Upper lobe of left lung (tissue), 4 donors: ENCODE results near the gene NDUFB11.

Experiments used
- POLR2AphosphoS5 ChIP-seq, 2 donors: sonication (generic); formaldehyde crosslinking; IDR thresholded peaks; one replicate each; pipeline ENCODE4 v1.5.1; 2017; ENCODE audit warnings: antibody characterized with exemption in 2 of 2
- TF ChIP-seq, protein P1 (sequence below), 6 experiments: fragments of 450-650 bp in 4 of 6; fragments of 200-600 bp in 2 of 6; sonication (generic) in 2 of 6; IDR thresholded peaks; one replicate each; pipeline ENCODE4 v1.5.1; 2016 to 2019; ENCODE audit warnings: antibody characterized with exemption in 6 of 6

DNA sequence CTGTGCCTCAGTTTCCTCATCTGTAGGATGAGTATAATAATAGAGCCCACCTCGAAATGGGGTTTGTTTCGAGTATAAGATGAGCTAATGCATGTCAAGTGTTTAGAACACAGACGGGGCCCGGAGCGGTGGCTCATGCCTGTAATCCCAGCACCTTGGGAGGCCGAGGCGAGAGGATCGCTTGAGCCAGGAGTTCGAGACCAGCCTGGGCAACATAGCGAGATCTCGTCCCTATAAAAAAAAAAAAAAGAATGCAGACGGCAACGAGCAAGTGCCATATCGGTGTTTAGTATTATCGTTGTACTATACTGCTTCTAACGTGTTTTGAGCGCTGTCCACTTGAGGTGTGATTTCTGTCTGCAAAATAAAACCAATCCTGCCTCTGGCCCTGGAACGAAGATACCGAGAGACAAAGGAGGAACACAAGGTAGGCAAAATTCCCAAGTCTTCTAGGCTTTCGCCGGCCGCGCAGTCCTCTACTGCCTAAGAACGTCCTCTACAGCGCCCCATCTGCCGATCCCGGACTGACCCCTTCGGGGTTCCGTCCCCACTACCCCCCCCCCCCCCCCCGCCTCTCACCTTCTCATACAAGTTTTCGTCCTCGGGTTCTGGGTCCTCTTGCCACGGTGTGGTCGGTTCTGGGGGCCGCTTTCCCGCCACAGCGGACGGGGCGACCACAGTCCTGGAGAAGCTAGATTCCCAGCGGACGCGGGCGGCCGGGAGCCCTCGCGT, 442 bp downstream of the NDUFB11 start:
- TF ChIP-seq POLR2AphosphoS5 (IDR thresholded peaks at IDR 0.05): no peak
- TF ChIP-seq, protein P1, sequence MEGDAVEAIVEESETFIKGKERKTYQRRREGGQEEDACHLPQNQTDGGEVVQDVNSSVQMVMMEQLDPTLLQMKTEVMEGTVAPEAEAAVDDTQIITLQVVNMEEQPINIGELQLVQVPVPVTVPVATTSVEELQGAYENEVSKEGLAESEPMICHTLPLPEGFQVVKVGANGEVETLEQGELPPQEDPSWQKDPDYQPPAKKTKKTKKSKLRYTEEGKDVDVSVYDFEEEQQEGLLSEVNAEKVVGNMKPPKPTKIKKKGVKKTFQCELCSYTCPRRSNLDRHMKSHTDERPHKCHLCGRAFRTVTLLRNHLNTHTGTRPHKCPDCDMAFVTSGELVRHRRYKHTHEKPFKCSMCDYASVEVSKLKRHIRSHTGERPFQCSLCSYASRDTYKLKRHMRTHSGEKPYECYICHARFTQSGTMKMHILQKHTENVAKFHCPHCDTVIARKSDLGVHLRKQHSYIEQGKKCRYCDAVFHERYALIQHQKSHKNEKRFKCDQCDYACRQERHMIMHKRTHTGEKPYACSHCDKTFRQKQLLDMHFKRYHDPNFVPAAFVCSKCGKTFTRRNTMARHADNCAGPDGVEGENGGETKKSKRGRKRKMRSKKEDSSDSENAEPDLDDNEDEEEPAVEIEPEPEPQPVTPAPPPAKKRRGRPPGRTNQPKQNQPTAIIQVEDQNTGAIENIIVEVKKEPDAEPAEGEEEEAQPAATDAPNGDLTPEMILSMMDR (IDR thresholded peaks at IDR 0.05): no peak
